Activated naive CD4-positive, alpha-beta T cell treated with anti-CD3 and anti-CD28 coated beads for 36 hours (primary cell): Measurements from ENCODE around the gene NMT1. TPM values are rescaled to one million over a fixed set of nuclear protein-coding genes. Genes with fewer than 3 reads are reported as not detected.

Experiments used
- CTCF ChIA-PET: fragments of 350-600 bp; sonication (Branson Sonifier 250); formaldehyde crosslinking; loops from one replicate; lab custom pipeline; 2021; ENCODE audit warnings: antibody characterized with exemption; lab: Charles Lee
- DNase-seq: peaks from one replicate; pipeline ENCODE4 v3.0.0-alpha.2; 2020
- H3K27ac Mint-ChIP-seq: one replicate; pipeline ENCODE4 v1.8.0; 2021; ENCODE audit warnings: mild to moderate bottlenecking, mixed read lengths
- H3K27me3 Mint-ChIP-seq: one replicate; pipeline ENCODE4 v1.8.0; 2021; ENCODE audit warnings: low read depth, mixed read lengths
- H3K36me3 Mint-ChIP-seq: one replicate; pipeline ENCODE4 v1.8.0; 2021; ENCODE audit warnings: low read depth, mixed read lengths
- H3K4me1 Mint-ChIP-seq: one replicate; pipeline ENCODE4 v1.8.0; 2021; ENCODE audit warnings: low read depth, mixed read lengths
- H3K4me3 Mint-ChIP-seq: one replicate; pipeline ENCODE4 v1.8.0; 2021; ENCODE audit warnings: mild to moderate bottlenecking, moderate library complexity, mixed read lengths
- H3K9me3 Mint-ChIP-seq: one replicate; pipeline ENCODE4 v1.8.0; 2021; ENCODE audit warnings: mixed read lengths
- intact Hi-C: fragments of 100-400 bp; cut with micrococcal nuclease; formaldehyde crosslinking; loops from one replicate; pipeline ENCODE4 v1.15.1; 2023
- total RNA-seq, 2 experiments: library from RNA; stranded (reverse); gene quantifications; one replicate each; pipeline ENCODE4 v1.2.3, GENCODE V29; 2021

NMT1 gene
- total RNA-seq, 2 experiments from 2014 or later: 234 to 235 TPM

DNA sequence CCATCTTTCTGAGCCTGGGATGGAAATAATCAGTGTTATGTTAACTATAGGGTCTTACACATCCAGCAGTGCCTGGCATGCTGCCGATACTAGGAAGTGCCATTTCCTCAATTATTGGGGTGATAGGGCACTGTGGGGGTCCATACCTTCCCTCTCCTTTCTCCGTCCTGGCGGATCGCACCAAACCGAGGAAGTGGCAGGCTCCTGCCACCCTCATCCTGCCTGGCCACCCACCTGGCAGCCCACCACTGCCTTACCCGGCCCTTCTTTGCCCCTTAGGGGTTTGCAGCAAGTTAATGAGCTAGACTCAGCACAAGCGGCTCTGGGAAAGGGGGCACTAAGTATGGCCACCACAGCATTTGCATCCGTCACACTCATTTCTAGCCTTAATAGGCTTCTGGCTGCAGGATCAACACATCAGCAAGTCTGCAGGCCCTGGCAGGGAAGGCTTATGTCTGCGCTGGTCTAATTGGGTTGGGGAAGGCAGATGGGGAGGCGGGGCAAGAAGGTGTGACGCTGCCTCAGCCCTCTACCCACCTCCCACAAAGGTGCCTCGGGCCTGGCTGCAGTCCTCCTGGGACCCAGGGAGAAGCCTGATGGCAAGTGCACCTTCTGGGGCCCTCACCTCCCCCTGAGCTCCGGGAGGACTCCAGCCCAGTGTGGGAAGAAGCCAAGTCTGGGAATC, 38.3 kb upstream of the NMT1 start:
- intact Hi-C loops: loop anchor here (1.0 to 5.0 kb wide), 3 partner anchors 76 to 125 kb away; partner anchors contain the start of gene EFTUD2
- no peak overlapping the region for H3K27ac Mint-ChIP-seq
- no peak for DNase-seq
- no peak overlapping the region for H3K4me3 Mint-ChIP-seq
- peaks cover 16% of the 10 kb centered on the region for H3K4me1 Mint-ChIP-seq
- H3K36me3 Mint-ChIP-seq: peaks cover 3% of the 10 kb centered on the region
- H3K27me3 Mint-ChIP-seq: peaks cover 31% of the 10 kb centered on the region
- no peaks in the 10 kb centered on the region for H3K9me3 Mint-ChIP-seq
- CTCF ChIA-PET: interaction anchor here (0.6 to 5.2 kb wide), 19 partner anchors 10 to 259 kb away, joined by 3 to 60 read pairs (median 3); no protein-coding TSS in a partner anchor

DNA sequence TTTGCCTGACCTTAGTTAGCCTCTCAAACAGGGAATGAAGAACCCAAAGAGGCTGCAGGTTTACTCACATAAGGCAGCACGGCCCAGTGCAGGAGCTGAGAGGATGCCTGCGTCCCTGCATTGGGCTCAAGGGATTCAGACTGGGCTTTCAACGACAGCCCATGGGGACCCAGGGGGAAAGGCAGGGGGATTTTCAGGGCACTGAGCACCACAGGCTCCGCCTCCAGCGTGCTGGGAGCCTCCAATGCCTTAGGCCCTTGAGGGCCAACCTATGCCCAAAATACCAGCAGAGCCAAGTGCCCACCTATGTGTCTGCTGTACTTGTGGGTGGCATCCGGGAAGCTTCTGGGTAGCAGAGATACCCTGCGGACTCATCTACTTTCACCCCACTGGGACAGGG, 32.0 kb upstream of the NMT1 start:
- no peaks in the 10 kb centered on the region for H3K27me3 Mint-ChIP-seq
- H3K4me3 Mint-ChIP-seq: no peak overlapping the region
- H3K4me1 Mint-ChIP-seq: no peaks in the 10 kb centered on the region
- peaks cover 24% of the 10 kb centered on the region for H3K36me3 Mint-ChIP-seq
- no peak overlapping the region for H3K27ac Mint-ChIP-seq
- H3K9me3 Mint-ChIP-seq: no peaks in the 10 kb centered on the region
- DNase-seq: no peak
- CTCF ChIA-PET: no interaction called here
- intact Hi-C loops: no loop called here

DNA sequence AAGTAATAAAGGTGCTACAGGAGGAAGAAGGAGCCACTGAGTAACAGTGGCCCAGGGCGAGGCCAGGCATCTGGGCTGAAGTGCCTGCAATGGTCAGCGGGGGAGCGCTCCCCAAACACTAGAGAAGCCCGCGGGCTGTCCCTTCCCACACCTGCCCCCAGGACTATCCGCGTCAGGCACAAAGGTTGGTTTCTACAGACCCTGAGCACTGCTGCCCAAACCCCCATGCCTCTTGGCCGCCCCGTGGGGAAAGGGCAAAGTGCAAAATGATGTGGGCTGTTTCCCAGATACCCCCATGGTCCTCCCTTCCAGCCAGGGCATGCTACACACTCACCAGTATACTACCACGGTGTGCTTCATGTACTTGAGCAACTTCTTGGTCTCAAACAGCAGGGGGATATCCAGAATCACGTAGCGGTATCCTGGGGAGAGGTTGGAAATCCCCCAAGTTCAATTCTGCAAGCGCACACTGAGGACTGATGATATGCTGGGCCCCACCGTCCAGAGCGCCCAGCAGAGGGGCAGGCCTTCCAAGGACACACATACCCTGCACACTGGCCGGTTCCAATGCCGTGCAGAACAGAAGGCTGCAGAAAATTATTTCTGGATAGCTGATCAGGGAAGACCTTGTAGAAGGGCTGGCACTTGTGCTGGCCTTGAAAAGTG, 31.2 kb upstream of the NMT1 start:
- no peak for DNase-seq
- Mint-ChIP-seq H3K9me3 (no peaks in the 10 kb centered on the region), H3K4me3 (no peak overlapping the region), H3K27ac (no peak overlapping the region), H3K36me3 (peaks cover 27% of the 10 kb centered on the region), H3K27me3 (no peaks in the 10 kb centered on the region), H3K4me1 (no peaks in the 10 kb centered on the region)
- intact Hi-C loops: no loop called here
- CTCF ChIA-PET: no interaction called here

DNA sequence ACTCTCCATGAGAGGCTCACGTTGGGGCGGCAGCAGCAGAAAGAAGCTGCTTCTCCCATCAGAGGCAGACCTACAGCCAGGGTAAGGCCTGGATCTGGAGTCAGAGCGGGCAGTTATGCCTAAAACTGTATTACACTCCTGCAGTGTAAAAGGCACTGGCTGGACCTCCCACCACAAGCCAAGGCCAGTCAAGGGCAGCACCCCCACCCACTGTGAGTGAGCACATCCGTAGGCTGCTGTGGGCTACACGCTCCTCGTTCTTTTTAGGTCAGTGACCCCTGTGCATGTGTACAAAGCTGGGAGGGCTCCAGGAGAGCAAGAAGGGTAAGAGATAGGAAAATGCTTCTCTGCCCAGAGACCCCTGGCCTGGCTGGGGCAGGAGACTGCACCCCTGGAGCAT, 30.4 kb upstream of the NMT1 start:
- Mint-ChIP-seq H3K36me3 (peaks cover 27% of the 10 kb centered on the region), H3K27ac (no peak overlapping the region), H3K4me3 (no peak overlapping the region), H3K4me1 (no peaks in the 10 kb centered on the region), H3K9me3 (no peaks in the 10 kb centered on the region), H3K27me3 (no peaks in the 10 kb centered on the region)
- intact Hi-C loops: no loop called here
- DNase-seq: no peak
- CTCF ChIA-PET: interaction anchor here (1.1 to 1.7 kb wide), 2 partner anchors 10 to 68 kb away, joined by 3 to 5 read pairs; no protein-coding TSS in a partner anchor

DNA sequence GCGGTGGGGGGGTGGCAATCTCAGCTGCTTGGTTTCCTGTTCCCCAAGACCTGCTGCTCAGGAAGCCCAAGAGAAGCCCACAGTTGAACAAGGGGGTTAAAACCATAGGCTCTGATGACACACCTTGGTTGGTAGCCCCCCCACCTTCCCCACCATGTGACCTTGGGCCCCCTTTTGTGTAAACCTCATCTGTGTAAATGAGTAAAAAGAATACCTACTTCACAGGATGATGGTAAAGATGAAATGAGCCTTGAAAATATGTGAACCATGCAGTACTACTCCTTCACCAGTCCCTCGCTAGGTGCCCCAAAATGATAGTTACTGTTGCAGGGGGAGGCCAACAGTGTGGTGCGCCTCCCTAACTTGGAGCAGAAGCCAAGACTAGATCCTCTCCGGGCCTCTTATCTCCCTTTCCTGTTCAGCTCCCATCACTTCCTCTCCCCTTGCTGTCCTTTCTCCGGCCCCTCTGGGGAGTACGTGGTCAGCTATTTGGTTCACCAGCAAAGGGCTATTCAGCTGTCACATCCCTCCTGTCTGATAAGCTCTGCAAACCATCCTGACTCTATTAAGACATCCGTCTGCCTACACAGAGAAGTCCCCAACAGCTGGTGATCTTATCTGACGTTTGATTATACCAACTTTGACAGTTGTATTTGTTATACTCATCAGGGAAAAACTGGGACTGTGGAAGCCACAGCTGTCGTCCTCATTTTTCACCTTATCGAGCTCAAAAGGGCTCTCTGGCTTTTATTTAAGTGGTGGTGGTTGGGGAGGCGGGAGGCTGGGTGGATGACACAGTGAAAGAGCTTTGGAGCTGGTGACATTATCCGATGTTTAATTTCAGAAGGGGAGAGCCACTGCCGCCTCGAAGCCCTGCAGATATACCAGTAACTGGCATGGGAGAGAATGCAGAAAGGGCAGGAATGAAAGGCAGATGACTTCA, 29.6 kb upstream of the NMT1 start:
- Mint-ChIP-seq H3K9me3 (no peaks in the 10 kb centered on the region), H3K36me3 (peaks cover 26% of the 10 kb centered on the region), H3K4me1 (no peaks in the 10 kb centered on the region), H3K27ac (no peak overlapping the region), H3K4me3 (no peak overlapping the region), H3K27me3 (no peaks in the 10 kb centered on the region)
- CTCF ChIA-PET: interaction anchor here (0.5 to 1.7 kb wide), 4 partner anchors 11 to 67 kb away, joined by 3 to 5 read pairs (median 4); no protein-coding TSS in a partner anchor
- no peak for DNase-seq
- intact Hi-C loops: no loop called here

DNA sequence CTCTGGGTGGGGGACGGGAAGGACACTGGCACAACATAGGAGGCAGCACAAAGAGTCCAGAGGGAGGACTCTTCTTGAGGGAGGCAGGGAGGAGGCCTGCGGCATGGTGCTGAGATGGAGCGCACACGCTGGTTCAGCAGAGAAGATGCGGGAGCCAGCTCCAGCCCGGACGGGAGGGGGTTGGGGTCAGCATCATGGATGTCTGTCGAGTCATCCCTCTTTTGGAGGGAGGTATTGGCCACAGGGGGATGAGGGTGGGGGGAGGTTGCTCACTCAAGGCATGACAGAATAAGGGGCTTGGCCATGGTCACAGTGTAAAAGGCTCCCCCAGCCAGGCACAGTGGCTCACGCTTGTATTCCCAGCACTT, 29.0 kb upstream of the NMT1 start:
- Mint-ChIP-seq H3K36me3 (peaks cover 25% of the 10 kb centered on the region), H3K4me3 (no peak overlapping the region), H3K27ac (no peak overlapping the region), H3K27me3 (no peaks in the 10 kb centered on the region), H3K9me3 (no peaks in the 10 kb centered on the region), H3K4me1 (no peaks in the 10 kb centered on the region)
- intact Hi-C loops: no loop called here
- CTCF ChIA-PET: interaction anchor here (0.5 to 1.7 kb wide), 3 partner anchors 11 to 66 kb away, joined by 3 to 5 read pairs (median 3); no protein-coding TSS in a partner anchor
- DNase-seq: no peak

GRCh38 chr17:45034599-45034998, 26.5 kb upstream of the NMT1 start:
- Mint-ChIP-seq H3K4me1 (peaks cover 2% of the 10 kb centered on the region), H3K27me3 (no peaks in the 10 kb centered on the region), H3K36me3 (peaks cover 23% of the 10 kb centered on the region), H3K4me3 (no peak overlapping the region), H3K27ac (no peak overlapping the region), H3K9me3 (no peaks in the 10 kb centered on the region)
- no peak for DNase-seq
- CTCF ChIA-PET: interaction anchor here (1.7 kb wide), 1 partner anchor 13 kb away, joined by 6 read pairs; no protein-coding TSS in a partner anchor
- intact Hi-C loops: no loop called here

GRCh38 chr17:45035848-45036247, 25.3 kb upstream of the NMT1 start:
- H3K27ac Mint-ChIP-seq: no peak overlapping the region
- CTCF ChIA-PET: interaction anchor here (0.7 to 0.8 kb wide), 2 partner anchors 100 to 115 kb away, joined by 3 to 5 read pairs; partner anchors contain the start of gene ACBD4
- peaks cover 20% of the 10 kb centered on the region for H3K36me3 Mint-ChIP-seq
- no peak overlapping the region for H3K4me3 Mint-ChIP-seq
- H3K9me3 Mint-ChIP-seq: no peaks in the 10 kb centered on the region
- no peak for DNase-seq
- H3K27me3 Mint-ChIP-seq: no peaks in the 10 kb centered on the region
- peaks cover 2% of the 10 kb centered on the region for H3K4me1 Mint-ChIP-seq
- intact Hi-C loops: no loop called here

- intact Hi-C loops: no loop called here
- no peak overlapping the region for H3K27ac Mint-ChIP-seq
- no peak for DNase-seq
- no peaks in the 10 kb centered on the region for H3K9me3 Mint-ChIP-seq
- H3K4me3 Mint-ChIP-seq: no peak overlapping the region
- peaks cover 16% of the 10 kb centered on the region for H3K36me3 Mint-ChIP-seq
- H3K4me1 Mint-ChIP-seq: peaks cover 2% of the 10 kb centered on the region
- no peaks in the 10 kb centered on the region for H3K27me3 Mint-ChIP-seq
- CTCF ChIA-PET: interaction anchor here (1.1 kb wide), 1 partner anchor 13 kb away, joined by 3 read pairs; no protein-coding TSS in a partner anchor
Observed at GRCh38 chr17:45036691-45037090, 24.4 kb upstream of the NMT1 start.

- no peak overlapping the region for H3K4me3 Mint-ChIP-seq
- CTCF ChIA-PET: no interaction called here
- peaks cover 4% of the 10 kb centered on the region for H3K36me3 Mint-ChIP-seq
- no peaks in the 10 kb centered on the region for H3K27me3 Mint-ChIP-seq
- H3K9me3 Mint-ChIP-seq: no peaks in the 10 kb centered on the region
- intact Hi-C loops: no loop called here
- peaks cover 22% of the 10 kb centered on the region for H3K4me1 Mint-ChIP-seq
- no peak for DNase-seq
- H3K27ac Mint-ChIP-seq: no peak overlapping the region
Observed at GRCh38 chr17:45038728-45039634, 22.1 kb upstream of the NMT1 start.

- DNase-seq: no peak
- Mint-ChIP-seq H3K4me3 (no peak overlapping the region), H3K27me3 (no peaks in the 10 kb centered on the region), H3K4me1 (peaks cover 25% of the 10 kb centered on the region), H3K36me3 (no peaks in the 10 kb centered on the region), H3K27ac (no peak overlapping the region), H3K9me3 (no peaks in the 10 kb centered on the region)
- intact Hi-C loops: no loop called here
- CTCF ChIA-PET: no interaction called here
Observed at GRCh38 chr17:45040459-45040858, 20.7 kb upstream of the NMT1 start.
